ENCODE results near the gene ACO1. TPM values are rescaled to one million over a fixed set of nuclear protein-coding genes. Genes with fewer than 3 reads are reported as not detected.

The ACO1 gene
- total RNA-seq, 1 donor from 2014 or later, result 48.2 TPM

DNA sequence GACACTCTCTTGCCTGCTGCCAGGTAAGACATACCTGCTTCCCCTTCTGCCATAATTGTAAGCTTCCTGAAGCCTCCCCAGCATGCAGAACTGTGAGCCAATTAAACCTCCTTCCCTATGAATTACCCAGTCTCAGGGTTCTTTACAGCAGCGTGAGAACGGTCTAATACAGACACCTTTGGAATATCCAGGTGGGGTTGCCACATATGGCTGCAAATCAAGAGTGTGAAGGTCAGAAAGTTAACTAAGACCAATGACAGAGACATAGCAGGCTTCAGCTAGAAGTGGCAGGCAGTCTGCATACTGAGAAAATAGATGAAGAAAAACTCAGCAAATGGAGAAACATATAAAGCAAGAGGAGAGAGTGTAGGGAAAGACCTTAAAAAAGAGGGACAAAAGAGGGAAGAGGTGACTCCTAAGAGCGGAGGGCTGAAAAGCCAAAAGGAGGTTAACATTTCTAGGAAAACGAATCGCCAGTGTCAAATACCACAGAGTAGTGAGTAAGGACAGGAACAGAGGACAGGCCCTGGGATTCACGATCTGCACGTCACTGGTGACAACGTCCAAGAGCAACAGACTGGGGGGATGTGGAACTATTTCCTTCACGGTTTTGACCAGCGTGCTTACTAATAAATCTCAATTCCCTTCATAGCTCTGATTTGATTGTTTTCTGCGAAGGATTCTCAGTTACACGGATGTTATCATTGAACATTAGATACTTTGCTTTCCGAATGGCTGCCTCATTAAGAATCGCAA lies 1.7 kb upstream of the ACO1 start:
- DNase-seq (ENCODE audit: low spot score), result no peak

DNA sequence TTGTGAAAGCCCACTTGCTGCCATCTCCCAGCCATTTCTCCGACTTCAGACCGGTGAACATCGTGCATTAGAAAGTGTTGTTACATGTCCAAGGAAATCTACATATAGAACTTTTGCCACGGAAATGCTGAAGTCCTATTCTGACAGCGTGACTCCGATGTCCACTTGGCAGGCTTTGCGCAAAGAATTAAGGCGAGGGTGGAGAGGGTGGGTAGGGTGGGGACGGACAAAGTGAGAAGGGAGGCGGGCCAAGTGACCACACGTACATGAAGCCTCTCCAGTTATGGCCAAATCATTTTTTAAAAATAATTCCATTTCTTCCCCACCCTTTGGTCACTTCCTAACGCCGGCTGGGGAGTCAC lies 460 bp upstream of the ACO1 start:
- DNase-seq (ENCODE audit: low spot score), result peak; percentile 11

DNA sequence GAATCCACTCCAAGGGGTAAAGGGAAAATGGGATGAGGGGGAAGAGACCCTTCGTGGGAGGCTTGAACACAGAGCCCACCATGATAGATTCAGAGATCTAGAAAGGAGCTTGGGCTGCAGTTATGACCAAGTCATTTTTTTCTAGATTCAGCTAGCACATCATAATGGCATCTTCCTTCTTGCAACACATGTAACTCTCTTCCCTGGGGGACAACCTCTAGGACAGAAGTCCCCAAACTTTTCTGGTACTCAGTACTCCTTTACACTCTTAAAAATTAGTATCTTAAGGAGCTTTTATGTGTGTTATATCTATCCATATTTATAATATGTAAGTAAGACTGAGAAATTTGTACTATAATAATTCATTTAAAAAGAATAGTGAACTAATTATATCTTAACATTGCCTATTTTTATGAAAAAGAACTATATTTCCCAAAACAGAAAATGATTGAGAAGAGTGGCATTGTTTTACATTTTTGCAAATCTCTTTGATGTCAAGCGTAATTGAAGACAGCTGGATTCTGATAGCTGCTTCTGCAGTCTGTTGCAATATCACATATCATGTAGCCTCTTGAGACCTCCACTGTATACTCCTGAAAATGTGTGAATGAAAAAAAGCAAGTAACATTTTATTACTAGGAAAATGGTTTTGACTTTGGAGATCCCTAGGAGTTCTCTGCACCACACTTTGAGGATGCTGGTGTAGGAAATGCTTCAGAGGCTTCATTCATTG lies 875 bp downstream of the ACO1 start:
- DNase-seq (ENCODE audit: low spot score), result no peak

DNA sequence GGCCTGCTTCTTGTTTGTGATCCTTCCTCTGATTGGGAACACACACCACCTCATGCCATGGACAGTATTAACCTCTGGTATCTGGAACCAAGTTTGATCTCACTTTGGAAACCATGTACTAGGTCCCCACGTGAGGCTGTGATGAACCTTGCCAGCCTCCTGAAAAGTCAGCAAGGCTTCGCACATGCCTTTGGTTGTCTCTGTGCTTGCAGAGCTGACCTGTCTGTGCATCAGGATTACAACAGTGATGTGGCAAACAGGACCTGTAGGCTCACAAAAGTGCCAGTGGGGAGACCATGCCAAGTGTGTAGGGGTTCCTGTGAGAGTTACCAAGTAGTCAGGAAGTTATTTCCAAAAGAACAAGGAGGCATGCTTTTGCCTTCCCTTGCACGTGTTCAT lies 1.4 kb downstream of the ACO1 start:
- no peak for DNase-seq (ENCODE audit: low spot score)

DNA sequence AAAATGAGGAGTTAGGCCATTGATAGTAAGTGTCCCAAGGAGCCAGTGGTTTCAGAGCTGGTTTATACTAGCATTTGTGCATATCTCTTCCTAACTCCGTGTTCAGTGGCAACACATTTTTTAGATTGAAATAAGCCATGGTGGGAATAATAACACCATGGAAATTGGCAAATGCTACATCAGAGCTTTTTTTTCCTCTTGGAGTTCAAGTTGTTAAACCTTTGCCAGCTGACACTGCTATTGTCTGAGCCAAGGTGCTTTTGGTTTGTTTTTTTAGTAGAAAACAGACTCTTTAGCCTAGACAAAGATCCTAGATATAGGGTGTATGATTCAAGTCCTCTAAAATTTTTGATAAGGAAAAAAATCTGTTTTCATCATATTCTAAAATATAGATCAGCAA lies 2.8 kb downstream of the ACO1 start:
- DNase-seq (ENCODE audit: low spot score), result no peak

DNA sequence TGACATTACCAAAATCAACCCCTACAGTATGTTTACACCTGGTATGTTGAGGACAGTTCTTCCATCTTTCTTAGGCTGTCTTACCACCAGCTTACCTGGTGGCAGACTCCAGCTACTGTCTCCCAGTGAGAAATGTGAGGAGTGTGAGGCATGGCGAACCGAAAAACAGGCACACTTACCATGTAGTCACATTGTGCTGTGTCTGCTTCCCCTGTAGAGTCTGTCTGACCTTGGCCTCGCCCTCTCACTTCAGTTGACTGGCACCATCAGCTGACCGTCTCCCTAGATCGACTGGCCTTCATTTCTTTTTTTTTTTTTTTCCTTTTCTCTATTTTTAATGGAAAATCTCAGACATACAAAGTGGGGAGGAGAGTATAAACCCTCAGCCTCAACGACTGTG lies 4.9 kb downstream of the ACO1 start:
- DNase-seq (ENCODE audit: low spot score), result no peak

DNA sequence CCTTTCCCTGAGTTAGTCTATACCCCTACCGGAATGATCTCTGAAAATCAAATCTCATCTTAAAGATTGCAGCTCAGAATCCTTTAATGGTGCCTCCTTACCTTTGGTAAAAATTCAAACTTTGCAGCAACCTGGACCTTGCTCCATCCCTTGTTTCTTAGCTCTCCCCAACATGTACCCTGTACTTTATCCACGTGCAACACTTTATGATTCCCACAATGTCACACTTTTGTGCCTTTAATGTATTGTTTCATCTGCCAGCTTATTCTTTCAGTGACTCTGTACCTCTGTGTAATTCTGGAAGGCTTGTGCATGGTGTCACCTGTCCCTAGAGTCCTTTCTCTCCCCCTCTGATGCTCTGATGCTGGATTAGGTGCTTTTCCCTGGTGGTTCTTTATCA lies 9.5 kb downstream of the ACO1 start:
- DNase-seq (ENCODE audit: low spot score), result no peak

DNA sequence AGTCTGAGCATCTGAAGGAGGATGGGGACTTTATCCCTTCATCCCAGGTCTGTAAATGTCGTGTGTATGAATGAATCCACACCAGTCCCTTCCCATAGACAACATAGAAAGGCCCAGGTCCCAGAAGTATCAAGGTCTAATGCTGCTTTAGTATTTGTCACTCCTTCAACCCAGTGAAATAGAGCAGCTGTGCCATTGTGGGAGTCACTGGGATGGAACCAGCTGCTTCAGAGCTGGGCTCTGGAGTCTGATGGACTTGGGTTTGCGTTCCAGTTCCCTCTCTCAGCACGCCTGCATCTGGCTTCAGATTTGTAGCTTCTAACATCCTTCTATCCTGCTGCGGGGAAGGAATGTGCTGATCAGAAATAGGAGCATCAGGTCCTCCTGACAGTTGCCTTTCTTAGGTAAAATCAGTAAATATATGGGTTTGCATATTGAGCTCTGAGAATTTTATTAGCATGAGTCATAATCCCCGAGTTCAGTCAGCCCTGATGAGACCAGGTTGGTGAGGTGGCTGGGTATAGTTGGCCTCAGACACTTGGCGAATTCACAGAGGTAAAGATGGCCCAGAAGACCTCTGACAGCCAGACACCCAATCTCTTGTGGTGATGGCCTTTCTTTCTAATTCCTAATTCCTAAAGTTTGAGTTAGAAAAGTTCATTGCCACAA lies 10.1 kb downstream of the ACO1 start:
- no peak for DNase-seq (ENCODE audit: low spot score)

DNA sequence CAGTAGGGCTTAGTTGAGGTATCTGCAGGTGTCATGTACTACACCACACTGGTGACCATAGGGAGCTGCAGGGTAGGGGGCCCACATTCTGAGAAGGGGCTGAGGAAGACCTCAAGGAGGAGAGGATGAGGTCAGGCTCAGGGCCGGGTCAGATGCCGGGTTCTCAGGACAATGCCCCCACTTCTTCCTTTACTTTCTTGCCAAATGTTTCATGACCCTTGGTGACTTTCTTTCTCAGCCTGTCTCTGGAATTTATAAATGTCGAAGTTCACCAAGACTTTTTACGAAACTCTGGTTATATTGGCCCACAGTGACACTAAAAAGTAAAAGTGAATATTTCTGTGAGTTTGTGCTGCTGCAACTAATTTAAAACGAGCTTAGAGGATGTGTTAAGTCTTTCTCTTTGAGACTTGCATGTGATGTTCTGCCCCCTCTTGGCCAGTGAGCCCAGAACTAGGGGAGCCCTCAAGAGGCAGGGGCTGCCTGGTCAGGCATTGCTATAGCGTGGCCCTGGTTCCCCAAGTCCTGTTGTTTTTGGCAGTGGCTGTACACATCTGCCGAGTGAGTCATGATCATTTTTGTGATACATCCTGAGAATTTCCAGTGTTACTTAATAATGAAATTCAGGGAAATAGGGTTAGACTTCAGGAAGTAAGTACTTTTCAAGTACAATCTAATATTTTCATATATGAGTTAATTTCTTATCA lies 11.2 kb downstream of the ACO1 start:
- peak; percentile 14 for DNase-seq (ENCODE audit: low spot score)

DNA sequence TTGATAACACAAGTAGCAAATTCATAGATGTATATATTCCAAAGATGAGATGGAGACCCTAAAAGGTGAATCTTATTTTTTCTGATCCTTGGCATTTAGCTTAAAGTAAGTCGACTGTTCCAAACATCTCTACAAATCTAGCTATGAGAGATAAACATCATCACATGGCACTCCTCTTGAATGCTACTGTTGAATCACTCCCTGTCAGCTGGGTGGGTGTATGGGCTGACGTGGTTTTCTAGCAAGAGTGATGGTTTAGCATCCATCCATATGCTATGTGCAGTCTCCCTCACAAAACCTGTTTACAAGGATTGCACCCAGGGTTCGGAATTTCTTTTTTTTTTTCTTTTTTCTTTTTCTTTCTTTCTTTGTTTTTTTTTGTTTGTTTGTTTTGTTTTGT lies 13.8 kb downstream of the ACO1 start:
- no peak for DNase-seq (ENCODE audit: low spot score)

DNA sequence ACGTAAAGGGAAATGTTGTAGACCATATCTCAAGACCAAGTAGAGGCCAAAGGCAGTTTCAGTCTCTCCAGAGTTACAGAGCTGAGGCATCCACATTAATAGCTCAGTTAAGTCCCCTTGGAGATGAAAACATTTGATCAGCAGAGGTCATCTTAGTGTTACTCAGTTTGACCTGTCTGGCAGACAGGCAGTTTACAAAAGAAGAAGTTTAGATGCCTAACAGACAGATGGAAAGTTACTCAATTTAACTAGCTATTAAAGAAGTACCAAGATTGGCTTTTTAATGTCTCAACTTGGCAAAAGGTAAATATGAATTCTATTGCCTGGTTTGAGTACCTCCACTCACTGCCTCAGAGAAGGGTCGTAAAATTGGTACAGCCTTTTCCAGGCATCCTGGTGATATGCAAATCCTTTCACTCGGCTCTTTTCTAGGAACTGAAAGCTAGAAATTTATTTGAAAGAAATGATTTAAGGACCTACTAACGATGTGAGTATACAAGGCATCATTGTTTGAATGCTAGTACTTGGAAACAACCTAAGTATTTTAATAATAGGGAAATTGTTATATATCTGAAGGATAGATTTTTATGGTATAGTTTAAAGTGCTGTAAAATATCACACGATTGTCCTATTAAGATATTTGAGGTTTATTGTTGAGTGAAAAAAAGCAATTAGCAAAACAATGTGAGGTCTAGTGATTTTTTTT lies 14.8 kb downstream of the ACO1 start:
- no peak for DNase-seq (ENCODE audit: low spot score)

DNA sequence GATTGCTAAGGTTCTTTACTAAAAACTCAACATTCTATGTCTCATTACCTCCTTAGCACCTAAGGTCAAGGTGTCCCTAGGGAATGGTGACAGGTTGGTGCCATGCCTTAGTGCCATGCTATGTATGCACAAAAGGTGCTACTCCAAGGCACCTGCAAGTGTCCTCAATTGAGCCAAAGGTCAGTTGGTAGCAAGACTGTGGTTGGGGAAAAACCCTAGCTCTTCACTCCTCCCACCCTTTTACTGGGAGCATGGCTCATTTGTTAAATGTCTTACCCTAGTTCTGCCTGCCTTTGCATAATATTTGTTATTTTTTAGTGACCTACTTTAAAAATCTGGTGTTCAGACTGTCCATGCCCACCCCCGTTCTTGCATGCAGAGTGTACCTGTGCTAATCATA lies 17.0 kb downstream of the ACO1 start:
- DNase-seq (ENCODE audit: low spot score), result no peak

DNA sequence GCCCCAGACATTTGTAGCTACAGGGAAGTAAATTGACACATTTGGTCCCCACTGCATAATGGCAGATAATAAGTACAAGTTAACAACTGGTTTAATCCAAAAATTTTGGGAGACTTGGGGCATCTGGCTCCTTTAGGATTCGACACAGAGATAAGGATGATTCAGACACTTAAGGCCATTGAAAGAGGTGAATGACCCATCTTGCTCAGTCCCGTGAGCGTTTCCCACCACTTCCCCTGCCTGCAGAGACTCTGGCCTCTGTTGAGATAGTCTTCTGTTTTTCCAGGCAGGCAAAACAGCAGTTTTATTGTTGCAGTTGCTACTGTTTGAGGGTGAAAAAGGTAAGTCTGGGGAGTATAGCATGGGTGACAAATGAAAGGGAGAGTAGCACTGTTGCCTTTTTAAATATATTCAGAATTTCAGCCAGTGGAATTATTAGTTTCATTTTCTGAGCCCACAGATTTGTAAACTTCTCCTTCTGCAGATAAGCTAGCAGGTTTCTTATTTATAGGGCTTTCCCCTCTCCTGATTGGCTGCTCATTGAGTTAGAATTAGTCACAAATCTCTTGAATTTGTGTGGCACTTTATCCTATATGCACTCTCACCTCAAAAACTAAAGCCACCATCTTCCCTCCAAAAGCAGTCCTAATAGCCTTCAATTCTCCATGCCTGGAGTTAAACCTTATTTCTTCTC lies 19.3 kb downstream of the ACO1 start:
- no peak for DNase-seq (ENCODE audit: low spot score)

DNA sequence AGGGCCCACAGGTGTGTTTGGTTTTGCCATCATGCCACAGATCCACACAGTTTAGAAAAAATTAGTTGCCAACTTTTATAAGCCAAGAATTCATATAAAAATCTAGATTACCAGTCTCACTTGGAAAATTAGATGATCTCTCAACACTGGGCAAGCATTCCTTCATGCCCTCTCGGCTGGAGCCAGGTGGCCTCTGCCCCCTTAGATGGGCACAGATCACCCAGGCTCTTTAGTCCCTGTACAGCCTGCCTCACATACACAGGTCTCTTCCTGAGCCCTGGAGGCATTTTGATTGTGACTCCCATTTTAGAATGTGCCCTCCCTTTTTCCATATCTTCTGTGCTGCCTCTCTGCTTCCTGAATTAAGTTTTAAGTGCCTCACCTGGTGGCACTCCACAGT lies 20.0 kb downstream of the ACO1 start:
- no peak for DNase-seq (ENCODE audit: low spot score)

DNA sequence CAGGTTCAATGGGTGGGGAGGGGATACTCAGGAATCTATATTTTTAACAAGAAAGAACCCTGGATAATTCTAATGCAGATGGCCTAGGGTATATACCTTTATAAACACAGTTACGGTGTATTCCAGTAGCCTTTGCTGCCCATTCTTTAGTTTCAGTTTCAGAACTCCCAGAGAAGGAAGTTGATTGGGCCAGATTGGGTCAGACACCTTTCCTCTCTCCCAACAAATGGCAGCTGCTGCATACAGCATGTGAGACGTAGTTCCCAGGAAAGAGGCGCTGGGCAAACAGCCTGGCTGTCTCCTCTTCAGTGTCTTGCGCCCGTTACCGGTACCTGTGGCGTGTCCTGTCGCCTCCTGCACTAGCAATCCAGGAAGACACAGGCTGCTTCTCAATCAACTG lies 20.4 kb downstream of the ACO1 start:
- DNase-seq (ENCODE audit: low spot score), result no peak

DNA sequence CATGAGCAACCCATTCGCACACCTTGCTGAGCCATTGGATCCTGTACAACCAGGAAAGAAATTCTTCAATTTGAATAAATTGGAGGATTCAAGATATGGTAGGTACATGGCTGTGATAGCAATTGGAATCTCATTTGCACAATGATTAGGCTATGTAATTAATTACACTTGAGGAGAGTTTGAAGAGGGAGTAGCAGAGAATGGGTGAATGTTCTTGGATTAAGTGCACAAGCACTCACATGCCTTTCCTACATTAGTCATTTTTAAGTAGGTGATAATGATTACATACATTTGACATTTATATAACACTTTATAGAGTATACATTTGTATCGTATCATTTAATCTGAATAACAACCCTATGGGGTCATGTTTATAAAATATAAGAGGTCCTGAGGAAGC lies 21.1 kb downstream of the ACO1 start:
- no peak for DNase-seq (ENCODE audit: low spot score)

DNA sequence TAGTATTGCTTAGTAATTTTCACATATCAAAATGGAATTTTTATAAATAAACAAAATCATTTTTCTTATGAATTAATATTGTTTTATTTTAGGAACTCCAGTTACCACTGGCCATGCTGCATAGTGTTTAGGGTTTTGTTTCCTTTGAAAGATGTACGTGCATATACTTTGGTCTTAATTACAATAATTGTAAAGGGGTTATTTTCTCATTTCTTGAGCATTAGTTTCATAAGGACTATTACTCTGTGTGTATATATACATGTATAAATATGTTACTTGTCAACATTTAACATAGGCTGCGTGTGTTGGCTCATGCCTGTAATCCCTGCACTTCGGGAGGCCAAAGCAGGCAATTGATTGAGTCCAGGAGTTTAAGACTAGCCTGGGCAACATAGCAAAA lies 21.6 kb downstream of the ACO1 start:
- DNase-seq (ENCODE audit: low spot score), result no peak

DNA sequence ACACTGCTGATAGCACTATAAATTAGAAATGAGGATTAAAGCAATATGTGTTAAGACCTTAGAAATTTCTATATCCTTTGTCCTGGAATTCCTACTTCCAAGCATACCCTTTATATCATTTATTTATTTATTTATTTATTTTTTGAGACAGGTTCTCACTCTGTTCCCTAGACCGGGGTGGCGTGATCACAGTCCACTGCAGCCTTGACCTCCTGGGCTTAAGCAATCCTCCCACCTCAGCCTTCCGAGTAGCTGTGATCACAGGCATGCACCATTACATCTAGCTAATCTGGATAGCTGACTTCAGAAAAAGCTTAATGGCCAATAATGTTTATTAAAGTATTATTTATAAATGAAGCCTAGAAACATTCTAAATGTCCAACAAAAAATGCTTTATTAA lies 27.3 kb downstream of the ACO1 start:
- no peak for DNase-seq (ENCODE audit: low spot score)

DNA sequence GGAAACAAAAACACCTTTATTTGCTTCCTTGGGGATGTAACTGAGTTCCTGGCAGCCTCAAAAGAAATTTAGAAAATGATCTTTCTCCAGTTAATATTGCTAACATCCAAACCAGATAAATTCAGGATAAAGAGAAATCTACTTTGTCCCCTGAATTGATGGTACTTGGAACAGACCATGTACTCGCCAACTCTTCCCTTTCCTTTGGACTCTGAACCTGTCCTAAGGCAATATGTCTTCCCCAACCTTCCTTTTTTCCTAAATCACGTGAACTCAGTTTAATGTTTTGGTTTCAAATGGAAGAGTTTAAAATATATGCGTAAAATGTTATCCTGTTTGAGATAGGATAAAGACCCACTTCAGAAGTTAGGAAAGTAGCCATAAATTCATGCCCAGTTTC lies 28.0 kb downstream of the ACO1 start:
- DNase-seq (ENCODE audit: low spot score), result no peak

DNA sequence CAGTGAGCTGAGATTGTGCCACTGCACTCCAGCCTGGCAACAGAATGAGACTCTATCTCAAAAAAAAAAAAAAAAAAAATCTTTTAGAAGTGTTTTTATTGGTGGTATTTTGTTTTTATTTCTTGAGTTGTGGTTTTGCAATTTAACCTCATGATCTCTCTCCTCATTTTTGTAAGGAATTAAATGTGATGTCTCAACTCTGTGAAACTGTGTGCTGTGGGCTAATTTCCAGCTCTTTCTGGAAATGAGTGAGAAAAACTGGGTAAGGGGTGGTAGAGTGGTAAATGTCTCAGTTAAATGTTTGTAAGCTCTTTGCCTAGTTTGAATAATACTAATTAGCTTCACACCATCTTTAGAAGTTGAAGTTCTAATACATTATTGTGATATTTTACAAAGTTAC lies 29.0 kb downstream of the ACO1 start:
- DNase-seq (ENCODE audit: low spot score), result no peak

DNA sequence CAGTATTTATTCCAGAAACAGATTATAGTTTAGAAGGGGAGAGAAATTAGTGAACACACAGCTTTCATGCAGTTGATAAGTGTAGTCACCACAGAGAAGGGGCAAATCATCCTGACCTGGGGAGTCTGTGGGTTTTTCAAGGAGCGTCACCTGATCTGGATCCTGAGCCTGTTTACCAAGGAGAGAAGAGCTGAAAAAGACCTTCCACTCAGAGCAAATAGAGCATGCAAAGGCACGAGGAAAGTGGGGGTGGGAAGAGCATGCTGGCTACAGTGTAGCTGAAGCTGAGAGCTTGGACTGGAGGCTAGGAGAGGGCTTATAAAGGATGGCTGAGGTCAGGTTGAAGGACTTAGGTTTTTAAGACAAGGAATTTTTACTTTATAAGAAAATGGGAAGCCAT lies 30.4 kb downstream of the ACO1 start:
- no peak for DNase-seq (ENCODE audit: low spot score)

All from mucosa of gallbladder (tissue), 1 donor.